ENCODE data around the gene MAGED4.
"Not testable (repeated sequence)": the region's sequence is repeated elsewhere in the genome, so short reads cannot be mapped to it uniquely, and the experiment has no call there.

Gene MAGED4, protein sequence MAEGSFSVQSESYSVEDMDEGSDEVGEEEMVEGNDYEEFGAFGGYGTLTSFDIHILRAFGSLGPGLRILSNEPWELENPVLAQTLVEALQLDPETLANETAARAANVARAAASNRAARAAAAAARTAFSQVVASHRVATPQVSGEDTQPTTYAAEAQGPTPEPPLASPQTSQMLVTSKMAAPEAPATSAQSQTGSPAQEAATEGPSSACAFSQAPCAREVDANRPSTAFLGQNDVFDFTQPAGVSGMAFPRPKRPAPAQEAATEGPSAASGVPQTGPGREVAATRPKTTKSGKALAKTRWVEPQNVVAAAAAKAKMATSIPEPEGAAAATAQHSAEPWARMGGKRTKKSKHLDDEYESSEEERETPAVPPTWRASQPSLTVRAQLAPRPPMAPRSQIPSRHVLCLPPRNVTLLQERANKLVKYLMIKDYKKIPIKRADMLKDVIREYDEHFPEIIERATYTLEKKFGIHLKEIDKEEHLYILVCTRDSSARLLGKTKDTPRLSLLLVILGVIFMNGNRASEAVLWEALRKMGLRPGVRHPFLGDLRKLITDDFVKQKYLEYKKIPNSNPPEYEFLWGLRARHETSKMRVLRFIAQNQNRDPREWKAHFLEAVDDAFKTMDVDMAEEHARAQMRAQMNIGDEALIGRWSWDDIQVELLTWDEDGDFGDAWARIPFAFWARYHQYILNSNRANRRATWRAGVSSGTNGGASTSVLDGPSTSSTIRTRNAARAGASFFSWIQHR

GRCh38 chrX:52184440-52185077 is at the start of gene MAGED4:
Gene MAGED4 (plus strand): TSS chrX:52184888. CDS start chrX:52185923, 1,035 bp downstream.
- not testable (repeated sequence) for DNase-seq (ENCODE audit: low read depth, low spot score)

- DNase-seq (ENCODE audit: low read depth, low spot score), result no peak
Observed at GRCh38 chrX:52138830-52139544, 45.7 kb upstream of the MAGED4 start.

GRCh38 chrX:52139545-52139895 is 45.2 kb upstream of the MAGED4 start:
- no peak for DNase-seq (ENCODE audit: low read depth, low spot score)

DNA sequence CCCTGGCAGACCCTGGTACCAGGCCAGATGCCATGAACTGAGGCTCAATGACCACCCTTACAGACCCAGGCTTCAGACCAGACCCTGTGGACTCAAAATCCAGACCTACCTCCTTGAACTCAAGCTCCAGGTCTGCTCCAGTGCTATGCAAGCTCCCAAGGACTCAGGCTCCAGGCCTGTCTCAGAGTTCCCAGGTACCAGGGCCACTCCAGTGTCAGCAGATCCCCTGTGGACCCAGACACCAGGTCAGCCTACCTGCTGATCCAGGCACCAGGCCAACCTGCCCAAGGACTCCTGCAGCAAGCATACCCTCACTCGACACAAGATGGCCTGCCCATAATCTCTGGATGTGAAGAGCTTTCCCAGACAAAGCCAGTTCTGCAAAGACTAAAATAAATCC is 44.7 kb upstream of the MAGED4 start:
- no peak for DNase-seq (ENCODE audit: low read depth, low spot score)

DNA sequence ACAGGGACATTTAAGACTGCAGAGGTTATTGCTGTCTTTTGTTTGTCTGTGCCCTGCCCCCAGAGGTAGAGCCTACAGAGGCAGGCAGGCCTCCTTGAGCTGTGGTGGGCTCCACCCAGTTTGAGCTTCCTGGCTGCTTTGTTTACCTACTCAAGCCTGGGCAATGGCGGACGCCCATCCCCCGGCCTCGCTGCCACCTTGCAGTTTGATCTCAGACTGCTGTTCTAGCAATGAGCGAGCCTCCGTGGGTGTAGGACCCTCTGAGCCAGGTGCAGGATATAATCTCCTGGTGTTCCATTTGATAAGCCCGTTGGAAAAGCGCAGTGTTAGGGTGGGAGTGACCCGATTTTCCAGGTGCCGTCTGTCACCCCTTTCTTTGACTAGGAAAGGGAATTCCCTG is 34.0 kb upstream of the MAGED4 start:
- DNase-seq (ENCODE audit: low read depth, low spot score), result not testable (repeated sequence)

DNA sequence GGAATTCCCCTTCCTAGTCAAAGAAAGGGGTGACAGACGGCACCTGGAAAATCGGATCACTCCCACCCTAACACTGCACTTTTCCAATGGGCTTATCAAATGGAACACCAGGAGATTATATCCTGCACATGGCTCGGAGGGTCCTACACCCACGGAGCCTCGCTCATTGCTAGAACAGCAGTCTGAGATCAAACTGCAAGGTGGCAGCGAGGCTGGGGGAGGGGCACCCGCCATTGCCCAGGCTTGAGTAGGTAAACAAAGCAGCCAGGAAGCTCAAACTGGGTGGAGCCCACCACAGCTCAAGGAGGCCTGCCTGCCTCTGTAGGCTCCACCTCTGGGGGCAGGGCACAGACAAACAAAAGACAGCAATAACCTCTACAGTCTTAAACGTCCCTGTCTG is 24.5 kb upstream of the MAGED4 start:
- not testable (repeated sequence) for DNase-seq (ENCODE audit: low read depth, low spot score)

- DNase-seq (ENCODE audit: low read depth, low spot score), result no peak
Observed at GRCh38 chrX:52166840-52167239, 17.8 kb upstream of the MAGED4 start.

DNA sequence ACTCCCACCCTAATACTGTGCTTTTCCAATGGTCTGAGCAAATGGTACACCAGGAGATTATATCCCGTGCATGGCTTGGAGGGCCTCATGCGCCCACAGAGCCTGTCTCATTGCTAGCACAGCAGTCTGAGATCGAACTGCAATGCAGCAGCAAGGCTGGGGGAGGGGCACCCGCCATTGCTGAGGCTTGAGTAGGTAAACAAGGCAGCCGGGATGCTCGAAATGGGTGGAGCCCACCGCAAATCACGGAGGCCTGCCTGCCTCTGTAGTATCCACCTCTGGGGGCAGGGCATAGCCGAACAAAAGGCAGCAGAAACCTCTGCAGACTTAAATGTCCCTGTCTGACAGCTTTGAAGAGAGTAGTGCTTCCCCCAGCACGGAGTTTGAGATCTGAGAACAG is 13.6 kb upstream of the MAGED4 start:
- DNase-seq (ENCODE audit: low read depth, low spot score), result not testable (repeated sequence)

DNA sequence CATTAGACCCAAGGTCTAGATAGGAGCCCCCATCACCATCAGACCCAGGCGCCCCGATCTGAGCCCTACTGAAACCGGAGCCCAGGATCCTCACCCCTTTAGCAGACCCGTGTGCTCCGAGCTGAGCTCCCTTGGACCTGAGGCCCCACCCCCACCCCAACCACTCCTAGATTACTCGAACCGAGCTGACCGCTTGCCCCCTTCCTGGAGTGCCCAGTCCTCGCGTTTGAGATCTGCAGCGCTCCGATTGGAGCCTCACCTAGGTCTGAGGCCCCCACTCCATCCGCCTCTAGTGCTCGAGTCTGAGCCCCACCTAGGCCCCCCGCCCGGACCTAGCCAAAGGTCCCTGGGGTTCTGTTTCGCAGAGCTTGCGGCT is 378 bp downstream of the MAGED4 start:
- not testable (repeated sequence) for DNase-seq (ENCODE audit: low read depth, low spot score)

DNA sequence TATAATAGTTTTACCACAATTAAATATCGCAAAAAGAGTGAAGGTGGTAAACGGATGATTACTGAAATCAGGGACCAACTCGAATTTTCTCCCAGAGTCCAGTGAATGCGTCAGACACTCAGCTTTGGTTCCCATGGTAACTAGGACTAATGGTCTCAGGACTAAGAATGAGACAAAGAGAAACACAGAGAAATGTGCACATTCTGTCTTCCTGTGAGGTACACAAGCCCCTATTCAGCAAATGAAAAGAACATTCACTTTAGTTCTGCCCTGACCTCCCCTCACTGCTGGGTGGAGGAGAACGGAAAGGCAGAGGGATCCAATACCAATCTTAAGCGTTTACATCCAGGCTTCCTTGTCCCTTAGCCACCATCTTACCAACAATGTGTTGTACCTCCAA is 26.7 kb downstream of the MAGED4 start:
- not testable (repeated sequence) for DNase-seq (ENCODE audit: low read depth, low spot score)

GRCh38 chrX:52213276-52213675 is 28.6 kb downstream of the MAGED4 start:
- DNase-seq (ENCODE audit: low read depth, low spot score), result no peak

GRCh38 chrX:52216541-52216940 is 31.9 kb downstream of the MAGED4 start:
- no peak for DNase-seq (ENCODE audit: low read depth, low spot score)

- no peak for DNase-seq (ENCODE audit: low read depth, low spot score)
Observed at GRCh38 chrX:52217494-52218160, 32.9 kb downstream of the MAGED4 start.

- no peak for DNase-seq (ENCODE audit: low read depth, low spot score)
Observed at GRCh38 chrX:52220936-52221335, 36.2 kb downstream of the MAGED4 start.

All from activated CD4-positive, CD25-positive, alpha-beta regulatory T cell treated with anti-CD3 and anti-CD28 coated beads, Interleukin-2, amount 50 U/mL, for 16 hours (primary cell).